Activated CD8-positive, alpha-beta memory T cell treated with anti-CD3 and anti-CD28 coated beads, Interleukin-2, amount 50 U/mL, for 1 hour (primary cell): ENCODE measurements around the gene FAM117B.
"Not testable (repeated sequence)": the region's sequence is repeated elsewhere in the genome, so short reads cannot be mapped to it uniquely, and the experiment has no call there.

Source experiments
- DNase-seq: peaks from one replicate; pipeline ENCODE4 v3.0.0-alpha.2; 2020; ENCODE audit errors: extremely low read depth

FAM117B gene

GRCh38 chr2:202758604-202759003 is 123.8 kb downstream of the FAM117B start:
- DNase-seq, result no peak

GRCh38 chr2:202760848-202761247 is 126.1 kb downstream of the FAM117B start:
- DNase-seq, result no peak

GRCh38 chr2:202762556-202762955 is 127.8 kb downstream of the FAM117B start:
- DNase-seq, result no peak

GRCh38 chr2:202763916-202764315 is 129.1 kb downstream of the FAM117B start:
- DNase-seq, result no peak

- no peak for DNase-seq
Observed at GRCh38 chr2:202764991-202765390, 130.2 kb downstream of the FAM117B start.

GRCh38 chr2:202765436-202765835 is 130.7 kb downstream of the FAM117B start:
- DNase-seq, result no peak

GRCh38 chr2:202768273-202768672 is 133.5 kb downstream of the FAM117B start:
- DNase-seq, result no peak

GRCh38 chr2:202769201-202769600 is 134.4 kb downstream of the FAM117B start:
- DNase-seq, result no peak

GRCh38 chr2:202771336-202771735 is 136.6 kb downstream of the FAM117B start:
- DNase-seq, result no peak

GRCh38 chr2:202771741-202772460 is 137.1 kb downstream of the FAM117B start:
- no peak for DNase-seq

GRCh38 chr2:202773301-202773973 is 138.7 kb downstream of the FAM117B start:
- DNase-seq, result no peak

- DNase-seq, result no peak
Observed at GRCh38 chr2:202774104-202774503, 139.3 kb downstream of the FAM117B start.

- DNase-seq, result no peak
Observed at GRCh38 chr2:202778217-202778616, 143.4 kb downstream of the FAM117B start.

GRCh38 chr2:202780514-202781021 is 145.8 kb downstream of the FAM117B start:
- DNase-seq, result no peak

GRCh38 chr2:202782940-202783558 is 148.3 kb downstream of the FAM117B start:
- no peak for DNase-seq

- DNase-seq, result no peak
Observed at GRCh38 chr2:202786842-202787241, 152.1 kb downstream of the FAM117B start.

- DNase-seq, result no peak
Observed at GRCh38 chr2:202790676-202791075, 155.9 kb downstream of the FAM117B start.

GRCh38 chr2:202797944-202798343 is 163.2 kb downstream of the FAM117B start:
- no peak for DNase-seq

GRCh38 chr2:202805911-202806310 is 171.1 kb downstream of the FAM117B start:
- not testable (repeated sequence) for DNase-seq

GRCh38 chr2:202807431-202808138 is 172.8 kb downstream of the FAM117B start:
- not testable (repeated sequence) for DNase-seq

- DNase-seq, result no peak
Observed at GRCh38 chr2:202808754-202809153, 174.0 kb downstream of the FAM117B start.

- DNase-seq, result no peak
Observed at GRCh38 chr2:202813387-202813786, 178.6 kb downstream of the FAM117B start.
